NK-92 treated with Interleukin-12 subunit alpha and Interleukin-12 subunit beta, amount 100 ng/mL, for 24 hours (cell line): ENCODE results near the gene SLC1A1.
"Not testable (repeated sequence)": the region's sequence is repeated elsewhere in the genome, so short reads cannot be mapped to it uniquely, and the experiment has no call there.

Source experiments
- DNase-seq: peaks from one replicate; lab custom pipeline; 2025; lab: John Stamatoyannopoulos, UW

Gene SLC1A1

DNA sequence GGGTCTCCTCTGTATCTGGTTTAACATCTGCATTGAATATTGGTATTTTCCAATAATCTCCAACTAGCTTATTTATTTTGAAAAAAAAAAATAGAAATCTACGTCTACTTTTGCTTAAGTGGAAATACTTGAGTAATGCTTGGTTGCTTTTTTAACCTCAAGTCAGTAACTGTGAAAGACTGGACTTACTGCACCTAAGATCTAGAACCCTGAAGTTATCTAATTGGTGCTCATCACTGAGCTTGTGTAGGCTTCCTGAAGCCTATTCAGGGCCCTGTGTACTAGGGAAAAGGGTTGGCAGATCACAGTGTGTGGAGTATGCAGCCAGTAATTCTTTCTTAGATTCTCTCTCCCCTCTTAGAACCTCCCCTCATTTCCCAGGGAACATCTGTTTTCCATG, 16.2 kb downstream of the SLC1A1 start:
- no peak for DNase-seq

- DNase-seq, result no peak
Measured at GRCh38 chr9:4507306-4508130, 17.2 kb downstream of the SLC1A1 start.

DNA sequence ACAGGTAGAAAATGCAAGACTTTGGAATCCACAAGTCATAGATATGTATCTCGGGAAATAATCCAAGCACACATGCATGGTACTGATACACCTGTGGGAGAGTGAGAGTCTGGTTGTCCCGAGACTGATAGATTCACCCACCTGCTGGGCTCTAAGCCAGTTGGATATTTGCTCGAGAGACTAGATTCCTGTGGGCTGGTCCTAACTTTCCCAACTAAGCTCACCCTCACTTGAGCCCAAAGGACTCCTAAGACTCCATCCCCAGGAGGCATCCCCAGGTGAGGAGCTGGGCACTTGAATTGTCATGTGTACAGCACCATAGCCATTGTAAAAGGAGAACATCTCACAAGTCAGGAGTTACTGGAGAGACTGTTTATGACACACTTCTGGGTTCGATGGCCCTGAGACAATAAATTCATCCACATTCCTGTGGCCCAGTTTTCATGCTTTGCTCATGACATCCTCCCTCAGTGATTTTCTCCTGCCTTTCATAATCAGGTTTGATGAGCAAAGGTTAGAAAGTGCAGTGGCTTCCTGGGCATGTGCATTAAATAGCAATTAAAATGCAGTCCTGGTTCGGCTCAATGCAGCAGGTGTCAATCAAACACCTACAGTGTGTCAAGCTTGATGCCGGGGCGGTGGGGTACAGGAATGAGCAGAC, 18.1 kb downstream of the SLC1A1 start:
- no peak for DNase-seq

GRCh38 chr9:4508907-4509589, 18.8 kb downstream of the SLC1A1 start:
- DNase-seq, result no peak

DNA sequence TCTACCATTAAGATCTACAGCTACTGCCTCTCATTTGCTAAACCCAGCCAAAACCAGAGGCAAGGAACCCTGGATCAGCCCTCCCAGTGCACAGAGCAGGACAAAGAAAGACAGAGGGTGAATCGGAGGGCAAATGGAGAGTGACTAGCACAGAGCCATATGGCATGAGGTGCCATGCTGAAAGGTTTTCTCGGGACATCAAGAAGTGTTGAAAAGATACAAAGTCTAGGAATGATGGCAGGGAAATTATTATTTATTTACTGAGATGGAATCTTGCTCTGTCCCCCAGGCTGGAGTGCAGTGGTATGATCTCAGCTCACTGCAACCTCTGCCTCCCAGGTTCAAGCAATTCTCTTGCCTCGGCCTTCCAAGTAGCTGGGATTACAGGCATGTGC, 19.3 kb downstream of the SLC1A1 start:
- no peak for DNase-seq

- no peak for DNase-seq
Measured at GRCh38 chr9:4510546-4511322, 20.5 kb downstream of the SLC1A1 start.

DNA sequence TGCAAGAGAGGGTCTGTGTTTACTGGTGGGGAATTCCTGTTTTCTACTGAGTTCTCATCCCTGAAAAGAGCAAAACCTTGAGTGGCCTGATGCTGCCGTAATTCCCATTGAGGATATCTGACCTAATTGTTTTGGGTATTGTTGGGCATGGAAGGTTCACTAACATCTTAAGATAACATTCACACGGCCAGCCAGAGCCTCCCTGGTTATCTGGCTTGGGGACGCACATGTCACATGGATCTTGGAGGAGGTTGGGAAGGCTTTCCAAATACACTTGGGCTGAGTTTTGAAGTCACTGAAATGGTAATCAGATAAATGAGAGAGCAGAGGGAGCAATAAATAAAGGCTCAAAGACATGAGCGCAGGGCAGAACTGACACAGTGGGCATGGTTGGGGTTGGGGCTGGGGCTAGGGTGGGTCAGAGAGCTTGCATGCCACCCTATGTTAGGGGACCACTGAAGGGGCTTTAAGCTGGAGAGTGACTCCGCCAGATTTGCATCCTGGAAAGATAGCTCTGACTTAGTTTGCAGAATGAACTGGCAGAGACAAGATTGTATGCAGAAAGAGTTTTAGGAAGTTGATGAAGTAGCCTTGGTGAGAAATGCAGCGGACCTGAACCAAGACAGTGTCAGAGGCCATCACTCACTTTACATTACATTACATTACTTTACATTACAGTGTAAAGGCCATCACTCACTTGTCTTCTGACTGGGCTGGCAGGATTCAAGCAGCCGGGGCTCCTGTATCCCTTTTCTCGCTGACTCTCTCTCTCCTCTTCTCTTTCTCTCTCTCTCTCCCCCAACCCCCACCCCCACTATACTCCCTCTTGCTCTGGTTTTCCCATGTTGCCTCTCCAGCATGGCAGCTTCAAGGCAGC, 24.2 kb downstream of the SLC1A1 start:
- no peak for DNase-seq

DNA sequence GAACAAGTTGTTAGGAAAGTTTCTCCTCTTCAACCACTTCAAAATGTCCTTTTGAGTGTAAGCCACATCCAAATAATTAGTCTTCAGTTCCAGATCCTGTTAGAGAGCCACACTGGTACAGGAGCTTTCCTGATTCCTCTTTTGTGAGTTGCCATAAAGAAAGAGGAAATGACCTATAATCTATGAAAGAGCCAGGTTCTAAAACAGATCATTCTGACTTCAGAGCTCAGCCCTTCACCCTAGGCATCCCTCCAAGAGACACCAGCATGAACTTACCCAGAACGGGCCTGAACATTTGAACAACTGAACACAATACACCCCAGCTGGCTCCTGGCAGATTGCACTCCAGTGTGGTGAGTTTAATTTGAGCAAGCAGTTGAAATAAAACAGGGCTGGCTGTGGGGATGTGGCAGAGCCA, 25.7 kb downstream of the SLC1A1 start:
- DNase-seq, result no peak

DNA sequence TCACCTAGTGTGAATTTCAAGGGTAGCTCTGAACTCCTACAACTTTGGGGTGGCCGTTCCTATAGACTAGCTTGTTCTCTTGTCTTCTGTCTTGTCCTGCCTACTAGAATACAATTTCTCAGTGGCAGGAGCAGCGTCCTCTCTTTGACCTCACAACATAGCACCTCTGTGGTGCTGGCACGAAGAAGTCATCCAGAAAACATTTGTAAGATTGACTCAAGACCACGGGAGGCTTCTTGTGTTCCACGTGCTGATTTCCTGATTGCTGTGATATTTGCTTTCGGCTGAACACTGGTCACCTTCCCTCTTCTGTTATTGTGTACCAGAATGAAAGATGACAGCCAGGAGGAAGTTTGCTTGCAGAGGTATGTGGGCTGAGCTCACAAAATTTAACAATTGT, 27.0 kb downstream of the SLC1A1 start:
- DNase-seq, result no peak

DNA sequence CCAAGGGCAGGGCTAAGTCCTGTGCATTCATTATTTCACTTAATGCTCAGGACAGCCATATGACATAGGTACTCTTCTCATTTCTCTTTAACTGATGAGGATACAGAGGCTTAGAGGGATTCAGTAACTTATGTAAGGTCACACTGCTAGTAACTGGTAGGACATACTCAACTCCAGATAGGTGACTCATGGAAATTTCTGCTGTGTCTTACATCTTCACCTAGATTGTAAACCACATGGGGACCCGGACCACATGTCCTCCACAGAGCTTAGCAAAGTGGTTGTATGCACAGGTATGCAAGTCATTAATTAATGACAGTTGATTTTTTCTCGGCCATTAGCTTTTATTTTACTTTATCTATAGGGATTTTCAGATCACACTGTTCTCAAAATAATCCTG, 29.3 kb downstream of the SLC1A1 start:
- DNase-seq, result peak; percentile 47

DNA sequence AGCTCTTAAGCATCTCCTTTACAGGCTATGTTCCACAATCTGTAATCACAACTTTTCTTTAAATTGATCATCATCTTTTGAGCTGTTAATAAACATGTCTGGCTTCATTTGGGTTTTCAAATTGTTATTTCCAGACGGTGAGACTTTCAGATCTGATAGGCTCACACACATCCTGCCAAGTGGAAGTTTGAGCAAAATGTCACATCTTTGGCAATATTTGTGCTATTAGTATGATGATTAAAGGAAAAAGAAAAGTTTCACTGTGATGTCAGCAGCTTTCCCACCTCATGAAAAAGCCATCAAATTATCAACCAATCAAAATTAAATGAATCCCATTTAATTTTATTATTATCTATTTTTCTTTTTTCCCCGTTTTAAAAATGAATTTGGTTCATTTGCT, 29.8 kb downstream of the SLC1A1 start:
- no peak for DNase-seq

DNA sequence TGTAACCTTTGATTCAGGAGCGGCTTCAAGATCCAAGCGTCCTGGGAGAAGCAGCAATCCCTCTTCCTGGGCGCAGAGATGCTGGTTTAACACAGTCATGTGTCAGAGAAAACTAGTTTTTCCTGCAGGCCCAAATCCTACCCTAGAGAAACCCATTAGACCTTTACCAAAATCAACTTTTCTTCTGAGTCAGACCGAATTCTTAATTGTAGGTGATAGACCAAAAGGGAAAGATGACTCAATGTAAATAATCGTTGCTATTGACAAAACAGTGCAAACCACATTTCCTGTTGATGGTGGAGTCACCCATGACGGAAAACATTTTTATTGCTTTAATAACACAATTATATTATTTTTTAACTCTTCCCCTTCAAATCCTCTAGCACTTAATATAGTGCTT, 40.1 kb downstream of the SLC1A1 start:
- DNase-seq, result no peak

DNA sequence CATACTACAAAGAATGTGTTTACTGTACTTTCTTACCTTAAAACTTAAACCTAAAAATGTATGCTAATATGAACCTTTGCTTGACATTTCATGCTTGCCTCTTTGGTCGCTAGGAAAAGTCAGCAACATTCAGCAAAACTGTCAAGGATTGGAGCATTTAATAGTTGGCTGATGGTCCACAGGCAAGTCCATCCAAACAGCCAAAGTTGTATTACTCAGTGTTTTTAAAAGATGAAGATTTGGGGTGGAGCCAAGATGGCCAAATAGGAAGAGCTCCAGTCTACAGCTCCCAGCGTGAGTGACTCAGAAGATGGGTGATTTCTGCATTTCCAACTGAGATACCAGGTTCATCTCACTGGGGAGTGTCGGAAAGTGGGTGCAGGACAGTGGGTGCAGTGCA, 40.6 kb downstream of the SLC1A1 start:
- not testable (repeated sequence) for DNase-seq

GRCh38 chr9:4531355-4531754, 41.1 kb downstream of the SLC1A1 start:
- not testable (repeated sequence) for DNase-seq

DNA sequence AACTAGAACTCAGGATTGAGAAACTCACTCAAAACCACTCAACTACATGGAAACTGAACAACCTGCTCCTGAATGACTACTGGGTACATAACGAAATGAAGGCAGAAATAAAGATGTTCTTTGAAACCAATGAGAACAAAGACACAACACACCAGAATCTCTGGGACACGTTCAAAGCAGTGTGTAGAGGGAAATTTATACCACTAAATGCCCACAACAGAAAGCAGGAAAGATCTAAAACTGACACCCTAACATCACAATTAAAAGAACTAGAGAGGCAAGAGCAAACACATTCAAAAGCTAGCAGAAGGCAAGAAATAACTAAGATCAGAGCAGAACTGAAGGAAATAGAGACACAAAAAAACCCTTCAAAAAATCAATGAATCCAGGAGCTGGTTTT, 43.6 kb downstream of the SLC1A1 start:
- DNase-seq, result not testable (repeated sequence)

DNA sequence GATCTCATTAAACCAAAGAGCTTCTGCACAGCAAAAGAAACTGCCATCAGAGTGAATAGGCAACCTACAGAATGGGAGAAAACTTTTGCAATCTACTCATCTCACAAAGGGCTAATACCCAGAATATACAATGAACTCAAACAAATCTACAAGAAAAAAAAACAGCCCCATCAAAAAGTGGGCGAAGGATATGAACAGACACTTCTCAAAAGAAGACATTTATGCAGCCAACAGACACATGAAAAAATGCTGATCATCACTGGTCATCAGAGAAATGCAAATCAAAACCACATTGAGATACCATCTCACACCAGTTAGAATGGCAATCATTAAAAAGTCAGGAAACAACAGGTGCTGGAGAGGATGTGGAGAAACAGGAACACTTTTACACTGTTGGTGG, 45.9 kb downstream of the SLC1A1 start:
- not testable (repeated sequence) for DNase-seq

- no peak for DNase-seq
Measured at GRCh38 chr9:4537581-4537980, 47.3 kb downstream of the SLC1A1 start.

DNA sequence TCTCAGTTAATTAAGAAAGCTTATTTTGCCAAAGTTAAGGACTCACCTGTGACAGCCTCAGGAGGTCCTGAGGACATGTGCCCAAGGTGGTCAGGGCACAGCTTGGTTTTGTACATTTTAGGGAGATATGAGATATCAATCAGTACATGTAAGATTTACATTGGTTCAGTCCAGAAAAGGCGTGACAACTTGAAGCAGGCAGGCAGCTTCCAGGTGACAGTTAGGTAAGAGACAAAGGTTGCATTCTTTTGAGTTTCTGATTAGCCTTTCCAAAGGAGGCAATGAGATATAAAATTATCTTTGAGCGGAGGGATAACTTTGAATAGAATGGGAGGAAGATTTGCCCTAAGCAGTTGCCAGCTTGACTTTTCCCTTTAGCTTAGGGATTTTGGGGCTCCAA, 47.8 kb downstream of the SLC1A1 start:
- no peak for DNase-seq

- DNase-seq, result no peak
Measured at GRCh38 chr9:4538621-4539020, 48.4 kb downstream of the SLC1A1 start.

- DNase-seq, result no peak
Measured at GRCh38 chr9:4540425-4540824, 50.2 kb downstream of the SLC1A1 start.

DNA sequence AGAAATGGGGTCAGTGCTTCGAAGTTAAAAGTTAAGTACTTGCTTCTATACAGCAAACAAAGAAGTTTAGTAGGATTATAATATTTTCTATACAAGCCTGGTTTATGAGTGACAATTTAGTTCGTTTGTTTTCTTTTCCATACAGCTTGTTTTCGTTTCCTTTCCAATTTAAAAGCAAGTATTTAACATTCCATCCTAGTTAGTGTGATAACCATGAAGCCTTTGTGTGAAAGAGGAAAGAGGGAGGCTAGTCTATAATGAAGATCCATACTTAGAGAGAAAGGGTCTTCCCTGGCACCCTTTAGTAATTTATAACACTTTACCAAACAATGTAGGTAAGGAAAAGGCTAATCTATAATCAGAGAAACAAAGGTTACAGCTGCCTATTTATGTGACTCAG, 51.0 kb downstream of the SLC1A1 start:
- no peak for DNase-seq
